Activated CD4-positive, alpha-beta T cell treated with anti-CD3 and anti-CD28 coated beads, Interleukin-2, amount 50 U/mL, for 48 hours (primary cell): ENCODE measurements around the gene RAC2.
A peak's percentile ranks its signal among the peaks of the same experiment; 100 is the strongest.
"Not testable (repeated sequence)": the region's sequence is repeated elsewhere in the genome, so short reads cannot be mapped to it uniquely, and the experiment has no call there.

Experiments used
- DNase-seq, 2 experiments: peaks; one replicate each; pipeline ENCODE4 v3.0.0-alpha.2; 2020

Gene RAC2

GRCh38 chr22:37254209-37254866 is 10.3 kb upstream of the RAC2 start:
- DNase-seq, result no peak

GRCh38 chr22:37253126-37253660 is 9.1 kb upstream of the RAC2 start:
- no peak for DNase-seq

GRCh38 chr22:37251836-37252235 is 7.8 kb upstream of the RAC2 start:
- not testable (repeated sequence) for DNase-seq

GRCh38 chr22:37249986-37250385 is 5.9 kb upstream of the RAC2 start:
- no peak for DNase-seq

- no peak for DNase-seq
Observed at GRCh38 chr22:37248251-37248650, 4.2 kb upstream of the RAC2 start.

GRCh38 chr22:37245740-37246139 is 1.7 kb upstream of the RAC2 start:
- no peak for DNase-seq

GRCh38 chr22:37244922-37245722 is 1.1 kb upstream of the RAC2 start:
- no peak for DNase-seq

- DNase-seq, result peak; percentile 33 to 34
Observed at GRCh38 chr22:37243402-37244113, 511 bp downstream of the RAC2 start.

- peak; percentile 92 to 96 for DNase-seq
Observed at GRCh38 chr22:37242395-37242918, 1.6 kb downstream of the RAC2 start.

- DNase-seq, result peak; percentile 64 to 71
Observed at GRCh38 chr22:37241351-37242142, 2.5 kb downstream of the RAC2 start.

GRCh38 chr22:37240941-37241320 is 3.1 kb downstream of the RAC2 start:
- DNase-seq, result peak in 1 of 2 experiments; percentile 49

GRCh38 chr22:37240240-37240940 is 3.7 kb downstream of the RAC2 start:
- no peak for DNase-seq

- DNase-seq, result peak in 1 of 2 experiments; percentile 9
Observed at GRCh38 chr22:37239336-37240239, 4.5 kb downstream of the RAC2 start.

- peak in 1 of 2 experiments; percentile 26 for DNase-seq
Observed at GRCh38 chr22:37237371-37238268, 6.4 kb downstream of the RAC2 start.

GRCh38 chr22:37235897-37236607 is 8.0 kb downstream of the RAC2 start:
- no peak for DNase-seq

- DNase-seq, result no peak
Observed at GRCh38 chr22:37234736-37235711, 9.0 kb downstream of the RAC2 start.
